Caki2 (cell line): ENCODE results near the gene LRCOL1. TPM values are rescaled to one million over a fixed set of nuclear protein-coding genes. Genes with fewer than 3 reads are reported as not detected.

Experiments used
- DNase-seq: peaks from one replicate; pipeline ENCODE4 v3.0.0-alpha.2; 2015; ENCODE audit warnings: low read depth
- in situ Hi-C: cut with HindIII; loops from 2 replicates; pipeline ENCODE4 v1.10.0; 2016; ENCODE audit warnings: low sequenced_read_pairs, low pct_unique_long_range_greater_than_20kb, mixed read lengths
- total RNA-seq: library from RNA; depleted of rRNA; stranded (reverse); fragments of >200 nt; shearing (Covaris generic); gene quantifications from 2 replicates; pipeline ENCODE4 v1.2.3, GENCODE V29; 2014; ENCODE audit warnings: low replicate concordance

The LRCOL1 gene
- total RNA-seq, 1 experiment from 2014 or later: not detected

DNA sequence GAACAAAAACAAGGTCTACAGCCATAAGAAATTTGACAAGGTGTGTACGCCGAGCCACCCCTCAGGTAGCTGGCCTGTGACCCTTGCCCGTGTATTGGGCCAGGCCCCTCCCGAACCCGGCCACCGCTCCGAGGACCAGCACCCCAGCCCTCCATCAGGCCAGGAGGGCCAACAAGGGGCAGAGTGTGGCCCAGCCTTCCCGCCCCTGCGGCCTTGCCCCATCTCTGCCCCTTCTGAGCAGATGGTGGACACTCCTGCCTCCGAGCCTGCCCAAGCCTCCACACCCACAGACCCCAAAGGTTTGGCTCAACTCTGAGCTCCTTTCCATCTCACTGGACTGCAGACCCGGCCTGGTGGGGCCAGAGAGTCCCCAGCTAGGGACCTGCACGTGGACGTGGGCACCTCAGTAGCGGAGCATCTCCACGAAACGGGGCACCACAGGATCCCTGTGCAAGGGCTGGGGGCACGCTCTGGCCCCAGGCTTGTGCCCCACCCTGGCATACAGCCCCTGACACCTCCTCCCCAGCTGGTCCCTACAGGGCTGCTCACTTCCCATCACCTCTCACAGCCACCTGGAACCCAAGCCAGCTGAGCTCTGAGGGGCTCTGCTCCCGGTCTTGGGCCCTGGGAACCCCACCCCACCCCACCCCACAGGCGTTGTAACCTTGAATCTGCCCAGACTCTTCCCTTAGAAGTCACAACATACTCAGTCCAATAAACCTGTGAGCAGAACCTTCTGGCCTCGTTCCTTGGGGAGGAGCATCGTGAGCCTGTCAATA, 11.5 kb upstream of the LRCOL1 start:
- no peak for DNase-seq
- in situ Hi-C loops: no loop called here

DNA sequence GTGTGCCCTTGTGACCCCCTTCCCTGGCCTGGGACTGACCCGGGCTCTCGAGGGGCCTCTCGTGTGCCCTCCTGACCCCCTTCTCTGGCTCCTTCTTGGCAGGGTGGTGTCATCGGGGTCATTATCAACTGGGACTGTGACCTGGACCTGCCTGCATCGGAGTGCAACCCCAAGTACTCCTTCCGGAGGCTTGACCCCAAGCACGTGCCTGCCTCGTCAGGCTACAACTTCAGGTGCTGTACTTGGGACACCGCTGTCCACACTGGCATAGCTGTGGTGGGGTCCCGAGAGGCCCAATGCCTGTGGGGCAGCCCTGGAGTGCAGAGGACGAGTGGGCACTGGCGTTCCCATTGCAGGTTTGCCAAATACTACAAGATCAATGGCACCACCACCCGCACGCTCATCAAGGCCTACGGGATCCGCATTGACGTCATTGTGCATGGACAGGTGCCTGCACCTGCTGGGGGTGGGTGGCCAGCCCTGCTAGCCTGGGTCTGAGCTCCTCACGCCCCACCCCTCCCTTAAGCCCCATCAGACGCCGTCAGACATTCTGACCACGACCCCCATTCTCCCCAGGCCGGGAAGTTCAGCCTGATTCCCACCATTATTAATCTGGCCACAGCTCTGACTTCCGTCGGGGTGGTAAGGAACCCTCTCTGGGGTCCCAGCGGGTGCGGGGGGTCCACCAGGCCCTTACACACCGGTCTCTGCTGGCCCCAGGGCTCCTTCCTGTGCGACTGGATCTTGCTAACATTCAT, 10.7 kb upstream of the LRCOL1 start:
- in situ Hi-C loops: no loop called here
- DNase-seq: no peak

DNA sequence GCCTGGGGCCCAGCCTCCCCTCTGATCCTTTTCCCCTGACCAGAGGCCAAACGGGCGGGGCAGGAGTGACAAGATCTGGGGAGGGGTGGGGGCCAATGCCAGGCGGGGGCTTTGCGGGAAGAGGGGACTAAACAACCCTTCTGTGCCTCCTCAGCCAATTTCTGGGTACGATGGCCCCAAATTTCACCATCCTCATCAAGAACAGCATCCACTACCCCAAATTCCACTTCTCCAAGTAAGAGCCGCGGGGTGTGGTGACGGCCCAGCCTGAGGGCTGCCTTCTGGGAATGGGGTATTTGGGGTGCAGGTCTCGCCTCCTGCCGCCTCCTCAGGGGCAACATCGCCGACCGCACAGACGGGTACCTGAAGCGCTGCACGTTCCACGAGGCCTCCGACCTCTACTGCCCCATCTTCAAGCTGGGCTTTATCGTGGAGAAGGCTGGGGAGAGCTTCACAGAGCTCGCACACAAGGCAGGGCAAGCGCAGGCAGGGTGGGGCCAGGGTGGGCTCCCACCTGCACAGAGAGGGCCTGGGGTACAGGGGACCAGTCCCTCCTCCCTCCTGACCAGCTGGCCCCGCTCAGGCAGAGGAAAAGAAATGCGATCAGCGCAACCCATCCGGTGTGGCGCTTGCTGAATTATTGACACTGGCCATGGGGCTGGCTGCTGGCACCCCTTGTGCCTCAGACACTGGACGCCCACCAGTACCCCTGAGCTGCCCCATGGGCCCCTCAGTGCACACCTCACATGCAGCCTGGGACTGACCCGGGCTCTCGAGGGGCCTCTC, 9.9 kb upstream of the LRCOL1 start:
- DNase-seq: no peak
- in situ Hi-C loops: no loop called here

DNA sequence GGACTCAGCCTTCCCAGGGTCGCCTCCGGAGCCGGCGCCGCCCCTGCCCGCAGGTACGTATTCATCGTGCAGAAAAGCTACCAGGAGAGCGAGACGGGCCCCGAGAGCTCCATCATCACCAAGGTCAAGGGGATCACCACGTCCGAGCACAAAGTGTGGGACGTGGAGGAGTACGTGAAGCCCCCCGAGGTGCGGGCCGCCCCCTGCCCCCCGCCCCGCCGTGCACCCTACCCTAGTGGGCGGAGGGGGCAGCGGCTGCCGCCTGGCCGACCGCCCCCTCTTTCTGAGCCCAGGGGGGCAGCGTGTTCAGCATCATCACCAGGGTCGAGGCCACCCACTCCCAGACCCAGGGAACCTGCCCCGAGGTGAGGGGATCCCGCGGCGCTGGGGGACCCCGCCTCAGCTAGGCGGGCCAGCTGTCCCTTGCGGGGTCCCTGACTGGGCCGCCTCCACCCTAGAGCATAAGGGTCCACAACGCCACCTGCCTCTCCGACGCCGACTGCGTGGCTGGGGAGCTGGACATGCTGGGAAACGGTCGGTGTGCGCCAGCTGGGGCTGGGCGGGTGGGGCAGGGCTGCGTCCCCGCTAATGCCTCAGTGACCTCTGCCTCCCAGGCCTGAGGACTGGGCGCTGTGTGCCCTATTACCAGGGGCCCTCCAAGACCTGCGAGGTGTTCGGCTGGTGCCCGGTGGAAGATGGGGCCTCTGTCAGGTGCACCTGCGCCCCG, 9.2 kb upstream of the LRCOL1 start:
- in situ Hi-C loops: no loop called here
- DNase-seq: no peak

DNA sequence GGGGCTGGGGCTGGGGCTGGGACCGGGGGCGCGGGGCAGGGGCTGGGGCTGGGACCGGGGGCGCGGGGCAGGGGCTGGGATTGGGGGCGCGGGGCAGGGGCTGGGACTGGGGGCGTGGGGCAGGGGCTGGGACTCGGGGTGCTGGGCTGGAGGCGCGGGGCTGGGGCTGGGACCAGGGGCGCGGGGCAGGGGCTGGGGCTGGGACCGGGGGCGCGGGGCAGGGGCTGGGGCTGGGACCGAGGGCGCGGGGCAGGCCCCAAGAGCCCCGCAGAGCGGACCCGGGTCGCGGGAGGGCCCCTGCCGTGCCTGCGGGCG, 8.6 kb upstream of the LRCOL1 start:
- no peak for DNase-seq
- in situ Hi-C loops: no loop called here

DNA sequence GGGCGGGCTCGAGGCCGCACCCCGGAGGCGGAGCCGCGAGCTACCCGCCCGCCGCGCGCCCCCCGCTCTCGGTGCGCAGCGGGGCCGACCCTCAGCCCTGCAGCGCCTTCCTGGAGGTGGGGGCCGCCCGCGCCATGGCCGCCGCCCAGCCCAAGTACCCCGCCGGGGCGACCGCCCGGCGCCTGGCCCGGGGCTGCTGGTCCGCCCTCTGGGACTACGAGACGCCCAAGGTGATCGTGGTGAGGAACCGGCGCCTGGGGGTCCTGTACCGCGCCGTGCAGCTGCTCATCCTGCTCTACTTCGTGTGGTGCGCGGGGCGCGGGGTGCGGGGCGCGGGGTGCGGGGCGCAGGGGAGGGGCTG, 8.3 kb upstream of the LRCOL1 start, which contains the start of gene P2RX2:
P2RX2 (plus strand) TSS at position 94 of the 361 bp plus-strand sequence; CDS start at position 135, 41 bp downstream.
- in situ Hi-C loops: no loop called here
- DNase-seq: no peak

DNA sequence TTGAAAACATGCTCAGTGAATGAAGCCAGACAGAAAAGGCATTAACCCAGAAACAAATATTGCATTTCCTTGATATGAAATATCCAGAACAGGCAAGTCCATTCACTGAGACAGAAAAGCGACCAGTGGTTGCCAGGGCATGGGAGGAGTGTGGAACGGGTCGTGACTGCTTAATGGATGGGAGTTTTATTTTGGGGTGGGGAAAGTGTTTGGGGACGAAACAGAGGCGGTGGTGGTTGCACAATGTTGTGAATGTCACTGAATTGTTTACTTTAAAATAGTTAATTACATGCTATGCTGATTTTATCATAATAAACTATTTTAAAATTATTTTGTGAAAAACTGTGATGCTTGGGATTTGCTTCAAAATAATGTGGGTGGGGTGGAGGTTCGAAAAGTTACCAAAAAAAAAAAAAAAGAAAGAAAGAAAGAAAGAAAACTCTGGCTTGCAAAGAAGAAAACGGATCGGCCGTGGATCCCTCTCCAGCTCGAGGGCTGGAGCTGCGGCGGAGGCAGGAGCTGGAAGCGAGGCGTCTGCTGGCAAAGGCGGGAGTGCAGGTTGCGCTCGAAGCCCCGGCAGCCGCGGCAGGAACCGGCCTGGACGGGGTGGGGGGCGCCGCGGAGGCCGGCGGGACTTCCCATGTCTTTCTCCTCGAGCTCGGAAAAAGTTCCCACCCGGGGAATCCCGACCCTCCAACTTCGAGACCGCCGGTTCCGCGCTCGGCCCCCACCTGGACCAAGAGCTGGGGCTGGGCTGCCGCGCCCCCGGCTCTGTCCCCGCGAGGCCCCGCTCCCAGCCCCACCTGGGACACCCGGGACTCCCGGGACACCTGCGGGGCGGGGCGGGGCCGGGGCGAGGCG, 7.7 kb upstream of the LRCOL1 start:
- DNase-seq: no peak
- in situ Hi-C loops: no loop called here

DNA sequence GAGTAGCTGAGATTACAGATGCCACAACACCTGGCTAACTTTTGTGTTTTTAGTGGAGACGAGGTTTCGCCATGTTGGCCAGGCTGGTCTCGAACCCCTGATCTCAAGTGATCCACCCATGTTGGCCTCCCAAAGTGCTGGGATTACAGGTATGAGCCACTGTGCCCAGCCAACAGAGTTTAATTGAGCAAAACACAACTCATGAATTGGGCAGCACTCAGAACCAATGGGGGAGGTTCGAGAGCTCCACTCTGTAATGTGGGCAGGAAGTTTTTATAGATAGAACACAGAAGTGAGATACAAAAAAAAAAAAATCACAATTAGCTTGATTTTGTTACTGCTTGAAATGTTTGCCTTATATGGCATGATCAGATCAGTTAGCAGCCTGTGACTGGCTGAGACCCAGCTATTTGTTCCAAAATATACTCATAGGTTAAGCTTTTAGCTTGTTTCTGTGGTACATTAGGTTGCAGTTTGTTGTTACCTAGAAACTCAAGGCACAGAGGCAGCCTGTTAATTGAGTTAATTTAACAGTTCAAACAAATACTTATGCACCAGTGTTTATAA, 6.8 kb upstream of the LRCOL1 start:
- in situ Hi-C loops: no loop called here
- no peak for DNase-seq

DNA sequence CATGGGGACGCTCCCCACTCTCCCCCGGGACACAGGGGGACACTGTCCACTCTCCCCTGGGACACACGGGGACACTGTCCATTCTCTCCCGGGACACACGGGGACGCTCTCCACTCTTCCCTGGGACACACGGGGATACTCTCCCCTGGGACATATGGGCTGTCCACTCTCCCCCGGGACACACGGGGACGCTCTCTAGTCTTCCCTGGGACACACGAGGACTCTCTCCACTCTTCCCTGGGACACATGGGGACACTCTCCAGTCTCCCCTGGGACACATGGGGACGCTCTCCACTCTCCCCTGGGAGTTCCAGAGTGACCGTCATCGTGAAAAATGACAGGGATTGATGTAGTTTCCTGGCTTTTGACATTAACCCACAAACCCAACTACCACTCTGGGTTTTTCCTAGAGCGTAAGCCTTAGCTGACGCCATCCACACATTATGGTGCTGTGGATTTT, 5.2 kb upstream of the LRCOL1 start:
- DNase-seq: no peak
- in situ Hi-C loops: no loop called here

DNA sequence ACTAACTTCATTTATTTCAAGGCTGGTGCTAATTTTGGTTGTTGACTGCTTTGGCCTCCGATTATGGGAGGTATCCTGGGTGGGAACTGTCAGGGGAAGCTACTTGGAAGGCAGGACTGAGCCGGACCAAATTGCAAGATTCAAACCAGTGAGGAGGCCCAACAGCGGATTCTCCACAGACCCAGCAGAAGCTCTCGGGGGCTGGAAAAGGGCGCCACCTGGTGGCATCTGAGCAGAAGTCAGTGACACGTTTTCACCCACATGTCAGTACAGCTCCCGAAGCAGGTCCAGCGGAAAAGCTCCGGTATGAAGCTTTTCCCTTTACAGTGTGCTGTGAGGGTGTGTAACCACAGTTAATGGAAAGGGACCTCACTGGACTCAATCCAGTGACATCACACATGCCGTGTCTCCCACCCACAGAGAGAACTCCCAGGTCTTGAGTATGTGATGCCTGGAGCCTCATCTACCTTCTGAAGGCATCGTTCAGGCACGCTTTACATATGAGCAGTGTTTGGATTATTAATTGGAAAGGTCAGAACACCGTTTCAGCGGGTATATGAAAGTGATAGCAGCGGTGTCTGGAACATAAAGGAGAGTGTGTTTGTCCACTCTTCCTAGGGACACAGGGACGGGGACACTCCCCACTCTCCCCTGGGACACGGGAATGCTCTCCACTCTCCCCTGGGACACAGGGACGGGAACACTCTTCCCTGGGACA, 4.6 kb upstream of the LRCOL1 start:
- peak; percentile 62 for DNase-seq

DNA sequence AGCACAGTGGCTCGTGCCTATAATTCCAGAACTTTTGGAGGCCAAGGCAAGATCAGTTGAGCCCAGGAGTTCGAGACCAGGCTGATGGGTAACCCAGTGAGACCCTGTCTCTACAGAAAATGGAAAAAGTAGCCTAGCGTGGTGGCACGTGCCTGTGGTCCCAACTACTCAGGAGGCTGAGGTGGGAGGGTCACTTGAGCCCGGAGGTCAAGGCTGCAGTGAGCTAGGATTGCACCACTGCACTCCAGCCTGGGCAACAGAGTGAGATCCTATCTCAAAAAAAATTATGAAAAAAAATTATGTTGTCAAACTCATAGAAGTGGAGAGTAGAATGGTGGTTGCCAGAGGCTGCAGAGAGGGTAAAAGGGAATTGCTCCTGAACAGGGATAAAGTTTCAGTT, 3.6 kb upstream of the LRCOL1 start:
- no peak for DNase-seq
- in situ Hi-C loops: no loop called here

More for the DNA sequence above, 4.6 kb upstream of the LRCOL1 start:
- in situ Hi-C loops: no loop called here

DNA sequence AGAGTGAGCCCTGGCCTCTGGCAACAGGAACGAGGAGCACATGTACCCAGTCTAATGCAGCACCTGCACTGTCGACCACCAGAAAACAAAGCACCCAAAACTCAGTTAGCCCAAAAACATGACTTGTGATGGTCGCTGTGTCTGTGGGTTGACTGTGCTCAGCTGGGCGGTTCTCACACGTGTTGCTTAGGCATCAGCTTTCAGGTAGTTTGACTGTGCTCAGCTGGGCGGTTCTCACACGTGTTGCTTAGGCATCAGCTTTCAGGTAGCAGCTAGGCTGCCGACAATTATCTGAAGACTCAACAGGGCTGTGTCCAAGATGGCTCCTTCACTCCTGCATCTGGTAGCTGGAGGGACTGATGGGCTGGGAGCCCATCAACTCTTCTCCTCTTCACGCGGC, 1.2 kb upstream of the LRCOL1 start:
- in situ Hi-C loops: no loop called here

DNA sequence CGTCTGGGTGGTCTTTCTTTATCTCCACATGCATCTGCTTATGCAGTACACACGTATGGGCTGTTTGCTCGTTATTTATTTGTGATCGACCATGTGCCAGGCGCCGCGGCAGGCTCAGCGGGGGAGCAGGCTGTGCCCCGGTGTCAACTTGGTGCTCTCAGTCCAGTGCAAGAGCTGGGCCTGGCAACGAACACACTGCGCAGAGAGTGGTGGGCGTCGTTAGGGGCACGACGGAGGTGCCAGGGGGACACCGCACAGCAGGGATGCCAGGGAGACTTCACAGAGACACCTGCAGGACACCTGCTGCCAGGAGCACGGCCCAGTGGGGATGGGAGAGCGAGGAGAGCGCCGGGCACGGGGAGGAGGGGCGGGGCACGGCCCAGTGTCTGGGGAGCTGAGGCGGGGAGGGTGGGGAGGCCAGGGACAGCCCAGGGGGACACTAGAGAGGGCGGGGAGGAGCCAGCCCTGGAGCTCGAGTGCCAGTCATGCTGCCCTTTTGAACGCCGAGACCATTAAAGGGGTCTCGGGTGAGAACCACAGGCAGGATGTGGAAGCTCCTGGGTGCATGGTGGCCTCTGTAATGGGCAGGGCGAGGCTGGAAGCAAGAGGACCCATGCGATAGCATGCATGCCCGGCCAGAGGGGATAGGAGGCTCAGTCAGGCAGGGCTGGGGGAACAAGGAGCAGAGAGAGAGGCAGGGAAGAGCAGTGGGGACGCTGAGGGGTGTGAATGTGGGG, 652 bp upstream of the LRCOL1 start:
- DNase-seq: no peak
- in situ Hi-C loops: no loop called here

More for the DNA sequence above, 1.2 kb upstream of the LRCOL1 start:
- no peak for DNase-seq

DNA sequence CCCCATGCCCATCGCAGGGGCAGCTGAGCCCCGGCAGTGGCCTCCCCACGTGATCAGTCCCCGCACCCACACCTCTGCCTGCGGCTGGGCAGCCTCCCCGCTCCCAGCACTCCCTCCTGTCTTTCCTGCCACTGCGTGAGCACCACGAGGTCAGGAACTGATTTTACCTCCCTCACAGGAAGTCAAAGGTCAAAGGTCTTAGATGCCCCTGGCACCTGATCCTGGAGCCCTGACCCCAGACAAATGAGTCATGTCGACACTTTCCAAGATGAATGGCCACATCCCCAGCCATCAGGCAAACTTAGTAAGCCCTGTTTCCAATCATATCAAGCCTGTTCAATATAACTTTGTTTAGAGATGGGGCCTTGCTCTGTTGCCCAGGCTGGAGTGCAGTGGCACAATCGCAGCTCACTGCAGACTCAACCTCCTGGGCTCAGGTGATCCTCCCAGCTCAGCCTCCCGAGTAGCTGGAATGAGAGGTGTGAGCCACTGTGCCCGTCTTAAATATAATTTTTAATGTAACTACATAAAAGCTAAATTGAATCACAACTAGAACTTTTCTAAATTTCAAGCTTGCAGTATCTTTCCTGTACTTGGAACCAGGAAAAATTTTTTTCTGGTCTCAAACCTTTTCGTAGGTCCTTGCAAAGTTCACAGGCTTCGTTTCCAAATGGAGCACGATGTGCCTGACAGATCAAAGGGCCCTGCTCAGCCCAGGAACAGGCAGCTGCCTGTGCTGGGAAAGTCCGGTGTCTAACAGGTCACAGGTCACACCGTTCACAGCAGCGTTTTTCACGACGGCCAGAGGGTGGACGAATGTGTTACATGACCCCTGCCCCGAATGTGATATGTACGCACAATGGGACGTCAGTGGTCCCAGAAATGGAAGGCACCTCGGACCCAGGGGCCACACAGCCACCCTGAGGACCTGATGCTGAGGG, 1.9 kb downstream of the LRCOL1 start:
- in situ Hi-C loops: no loop called here
- peak; percentile 32 for DNase-seq

DNA sequence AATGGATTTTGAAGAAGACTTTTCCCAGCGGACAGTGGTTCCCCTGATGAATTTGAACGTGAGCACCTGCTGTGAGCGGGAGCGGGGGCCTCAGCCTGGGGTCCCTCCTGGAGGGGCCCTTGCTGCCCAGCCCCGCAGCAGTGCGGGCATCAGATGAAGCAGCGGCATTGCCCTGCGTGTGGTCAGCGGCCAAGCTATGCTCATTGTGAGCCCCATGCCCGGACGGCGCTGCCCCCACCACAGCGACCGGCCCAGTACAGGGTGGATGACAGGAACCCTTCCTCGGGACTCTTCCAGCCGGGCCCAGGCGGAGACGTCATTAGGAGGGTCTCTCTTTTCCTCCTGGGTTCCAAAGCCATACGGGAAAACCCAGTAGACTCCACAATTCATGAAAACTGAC, 3.5 kb downstream of the LRCOL1 start:
- DNase-seq: no peak
- in situ Hi-C loops: no loop called here
